HCT116 (cell line): ENCODE data around the gene RIPOR3.

Source experiments
- EGR1 ChIP-seq: IDR thresholded peaks from 2 replicates; pipeline ENCODE4 v1.6.1; 2012; ENCODE audit warnings: low read depth
- ELF1 ChIP-seq: IDR thresholded peaks from 2 replicates; pipeline ENCODE4 v1.6.1; 2012; ENCODE audit warnings: low read depth, borderline replicate concordance
- EZH2 ChIP-seq: fragments of 200-600 bp; sonication (generic); IDR thresholded peaks from 2 replicates; pipeline ENCODE4 v1.6.1; 2017; ENCODE audit warnings: antibody characterized with exemption, mixed run types
- EZH2phosphoT487 ChIP-seq: fragments of 200-600 bp; IDR thresholded peaks from 2 replicates; pipeline ENCODE4 v1.6.1; 2018; ENCODE audit warnings: antibody characterized with exemption, borderline replicate concordance
- POLR2A ChIP-seq: IDR thresholded peaks from 2 replicates; pipeline ENCODE4 v1.7.0; 2011; ENCODE audit warnings: borderline replicate concordance; ENCODE audit not compliant: insufficient read depth, insufficient read length; ENCODE audit errors: extremely low read depth
- RAD21 ChIP-seq: IDR thresholded peaks from 2 replicates; pipeline ENCODE4 v1.6.1; 2012; ENCODE audit warnings: low read depth, mild to moderate bottlenecking
- SP1 ChIP-seq: IDR thresholded peaks from 2 replicates; pipeline ENCODE4 v1.6.1; 2012; ENCODE audit warnings: low read depth
- YY1 ChIP-seq: IDR thresholded peaks from 2 replicates; pipeline ENCODE4 v1.6.1; 2011; ENCODE audit warnings: low read length, low read depth, moderate library complexity, mild to moderate bottlenecking; ENCODE audit not compliant: insufficient replicate concordance; ENCODE audit errors: extremely low read depth
- TF ChIP-seq, protein P1 (sequence below), 3 experiments: fragments of 200-600 bp in 1 of 3; sonication (generic) in 1 of 3; IDR thresholded peaks in 2 of 3; conservative IDR thresholded peaks in 1 of 3; 2 replicates each; pipeline ENCODE4 v1.5.1; 2012 to 2017; ENCODE audit warnings: low read depth in 2 of 3, low read length in 2 of 3, antibody characterized with exemption in 1 of 3, borderline replicate concordance in 1 of 3, control low read depth in 1 of 3, mild to moderate bottlenecking in 1 of 3, mixed read lengths in 1 of 3, mixed run types in 1 of 3, moderate library complexity in 1 of 3; ENCODE audit not compliant: insufficient read depth in 1 of 3

DNA sequence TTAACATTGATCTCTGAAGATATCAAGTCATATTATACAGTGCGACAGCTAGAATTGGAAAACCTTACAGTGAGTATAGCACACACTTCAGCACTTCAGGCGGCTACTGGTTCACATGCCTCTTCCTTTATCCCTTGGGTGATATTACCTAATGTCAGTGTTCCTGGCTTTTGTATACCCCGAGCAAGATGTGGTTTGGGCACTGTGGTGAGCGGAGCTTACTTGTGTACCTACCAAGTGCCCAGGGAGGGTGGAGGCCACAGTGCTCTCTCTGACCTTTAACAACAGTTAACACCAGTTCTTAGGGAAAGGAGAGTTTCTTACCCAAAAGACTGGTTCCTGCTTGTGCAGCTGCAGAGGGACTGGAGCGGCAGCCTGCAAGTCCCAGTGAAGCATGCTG, 116.8 kb downstream of the RIPOR3 start:
- TF ChIP-seq EZH2phosphoT487: no peak
- TF ChIP-seq SP1: no peak
- TF ChIP-seq ELF1: no peak
- TF ChIP-seq, protein P1, sequence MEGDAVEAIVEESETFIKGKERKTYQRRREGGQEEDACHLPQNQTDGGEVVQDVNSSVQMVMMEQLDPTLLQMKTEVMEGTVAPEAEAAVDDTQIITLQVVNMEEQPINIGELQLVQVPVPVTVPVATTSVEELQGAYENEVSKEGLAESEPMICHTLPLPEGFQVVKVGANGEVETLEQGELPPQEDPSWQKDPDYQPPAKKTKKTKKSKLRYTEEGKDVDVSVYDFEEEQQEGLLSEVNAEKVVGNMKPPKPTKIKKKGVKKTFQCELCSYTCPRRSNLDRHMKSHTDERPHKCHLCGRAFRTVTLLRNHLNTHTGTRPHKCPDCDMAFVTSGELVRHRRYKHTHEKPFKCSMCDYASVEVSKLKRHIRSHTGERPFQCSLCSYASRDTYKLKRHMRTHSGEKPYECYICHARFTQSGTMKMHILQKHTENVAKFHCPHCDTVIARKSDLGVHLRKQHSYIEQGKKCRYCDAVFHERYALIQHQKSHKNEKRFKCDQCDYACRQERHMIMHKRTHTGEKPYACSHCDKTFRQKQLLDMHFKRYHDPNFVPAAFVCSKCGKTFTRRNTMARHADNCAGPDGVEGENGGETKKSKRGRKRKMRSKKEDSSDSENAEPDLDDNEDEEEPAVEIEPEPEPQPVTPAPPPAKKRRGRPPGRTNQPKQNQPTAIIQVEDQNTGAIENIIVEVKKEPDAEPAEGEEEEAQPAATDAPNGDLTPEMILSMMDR (IDR thresholded peaks at IDR 0.05 in 2 of 3, conservative IDR thresholded peaks at IDR 0.05 in 1 of 3; ENCODE audit: borderline replicate concordance in 1 of 3, insufficient read depth in 1 of 3, low read depth in 2 of 3, low read length in 2 of 3): no peak
- no peak for TF ChIP-seq EGR1
- no peak for TF ChIP-seq RAD21
- TF ChIP-seq POLR2A: no peak
- TF ChIP-seq EZH2: no peak
- no peak for TF ChIP-seq YY1
